ENCODE results near the gene TSPAN9. TPM values are rescaled to one million over a fixed set of nuclear protein-coding genes. Genes with fewer than 3 reads are reported as not detected.
A peak's percentile ranks its signal among the peaks of the same experiment; 100 is the strongest.

Gene TSPAN9
- total RNA-seq, 1 donor from 2014 or later = 81.2 TPM

GRCh38 chr12:3296409-3296701 lies 219.2 kb downstream of the TSPAN9 start:
- Histone ChIP-seq H3K4me1 (peaks cover 6% of the 10 kb centered on the region), H3K36me3 (no peaks in the 10 kb centered on the region), H3K27ac (no peak overlapping the region), H3K9me3 (no peaks in the 10 kb centered on the region), H3K4me3 (no peak overlapping the region), H3K27me3 (peaks cover 3% of the 10 kb centered on the region)
- DNase-seq (no peak), ATAC-seq (no peak)
- TF ChIP-seq, protein P1, sequence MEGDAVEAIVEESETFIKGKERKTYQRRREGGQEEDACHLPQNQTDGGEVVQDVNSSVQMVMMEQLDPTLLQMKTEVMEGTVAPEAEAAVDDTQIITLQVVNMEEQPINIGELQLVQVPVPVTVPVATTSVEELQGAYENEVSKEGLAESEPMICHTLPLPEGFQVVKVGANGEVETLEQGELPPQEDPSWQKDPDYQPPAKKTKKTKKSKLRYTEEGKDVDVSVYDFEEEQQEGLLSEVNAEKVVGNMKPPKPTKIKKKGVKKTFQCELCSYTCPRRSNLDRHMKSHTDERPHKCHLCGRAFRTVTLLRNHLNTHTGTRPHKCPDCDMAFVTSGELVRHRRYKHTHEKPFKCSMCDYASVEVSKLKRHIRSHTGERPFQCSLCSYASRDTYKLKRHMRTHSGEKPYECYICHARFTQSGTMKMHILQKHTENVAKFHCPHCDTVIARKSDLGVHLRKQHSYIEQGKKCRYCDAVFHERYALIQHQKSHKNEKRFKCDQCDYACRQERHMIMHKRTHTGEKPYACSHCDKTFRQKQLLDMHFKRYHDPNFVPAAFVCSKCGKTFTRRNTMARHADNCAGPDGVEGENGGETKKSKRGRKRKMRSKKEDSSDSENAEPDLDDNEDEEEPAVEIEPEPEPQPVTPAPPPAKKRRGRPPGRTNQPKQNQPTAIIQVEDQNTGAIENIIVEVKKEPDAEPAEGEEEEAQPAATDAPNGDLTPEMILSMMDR (IDR thresholded peaks at IDR 0.05) = no peak
- intact Hi-C loops (cut with DNase I) = no loop called here

GRCh38 chr12:3298603-3299002 lies 221.4 kb downstream of the TSPAN9 start:
- TF ChIP-seq, protein P1 (IDR thresholded peaks at IDR 0.05) = no peak
- no peak for DNase-seq
- Histone ChIP-seq H3K9me3 (no peaks in the 10 kb centered on the region), H3K4me1 (peaks cover 6% of the 10 kb centered on the region), H3K4me3 (no peak overlapping the region), H3K27ac (no peak overlapping the region), H3K27me3 (peaks cover 9% of the 10 kb centered on the region), H3K36me3 (no peaks in the 10 kb centered on the region)
- intact Hi-C loops (cut with DNase I) = no loop called here
- no peak for ATAC-seq

DNA sequence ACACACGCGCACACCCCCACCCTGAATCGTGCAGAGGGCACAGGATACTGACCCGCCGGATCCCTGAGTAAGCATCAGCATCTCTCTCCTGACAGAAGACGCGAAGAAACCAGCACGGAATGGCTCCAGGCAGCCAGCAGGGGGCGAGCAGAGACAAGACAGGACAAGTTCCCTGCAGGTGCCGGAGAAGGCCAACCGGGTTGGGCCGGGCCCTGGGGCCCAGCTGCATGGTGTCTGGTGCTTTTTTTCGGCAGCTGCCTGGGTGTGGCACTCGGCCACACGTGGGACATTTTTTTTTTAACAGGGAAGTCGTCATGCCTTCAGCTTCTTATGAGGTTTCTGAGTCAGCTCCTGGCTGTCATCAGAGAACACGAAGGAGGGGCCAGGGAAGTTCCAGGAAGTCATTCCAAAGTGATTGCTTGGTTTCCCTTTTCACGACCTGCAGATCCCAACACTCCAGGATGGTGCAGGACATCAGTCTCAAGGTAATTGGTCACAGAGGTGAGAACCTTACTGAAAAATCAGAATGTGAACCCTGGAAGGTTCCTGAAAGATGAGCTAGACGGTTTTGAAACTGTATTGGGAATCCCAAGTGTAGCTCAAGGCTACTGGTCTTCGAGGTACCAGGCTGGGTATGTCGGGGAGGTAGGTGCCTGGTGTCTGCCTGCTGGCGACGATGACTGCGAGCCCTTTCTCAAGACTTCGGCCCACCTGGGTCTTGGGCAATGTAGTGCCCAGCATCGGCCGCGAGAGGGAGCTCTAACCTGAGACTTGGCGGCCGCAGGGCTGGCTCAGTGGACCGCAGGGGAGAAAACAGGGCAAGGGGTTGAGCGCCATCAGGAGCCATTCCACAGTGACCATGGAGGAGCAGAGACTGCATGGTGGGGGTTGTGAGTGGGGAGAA lies 223.0 kb downstream of the TSPAN9 start:
- Histone ChIP-seq H3K4me1 (peaks cover 6% of the 10 kb centered on the region), H3K9me3 (no peaks in the 10 kb centered on the region), H3K36me3 (no peaks in the 10 kb centered on the region), H3K27me3 (peaks cover 10% of the 10 kb centered on the region), H3K4me3 (peak overlapping the region; percentile 34), H3K27ac (no peak overlapping the region)
- intact Hi-C loops (cut with DNase I) = loop anchor here (10.0 kb wide), 1 partner anchor 495 kb away; no protein-coding TSS in a partner anchor
- DNase-seq (peak; percentile 93), ATAC-seq (peak; percentile 85)
- TF ChIP-seq, protein P1 (IDR thresholded peaks at IDR 0.05) = peak; percentile 93

- H3K27ac ChIP-seq = no peak overlapping the region
- no peak overlapping the region for H3K4me3 ChIP-seq
- H3K36me3 ChIP-seq = no peaks in the 10 kb centered on the region
- ATAC-seq (no peak), DNase-seq (no peak)
- intact Hi-C loops (cut with DNase I) = loop anchor here (10.0 kb wide), 1 partner anchor 494 kb away; no protein-coding TSS in a partner anchor
- H3K9me3 ChIP-seq = no peaks in the 10 kb centered on the region
- peaks cover 6% of the 10 kb centered on the region for H3K4me1 ChIP-seq
- H3K27me3 ChIP-seq = peaks cover 10% of the 10 kb centered on the region
- TF ChIP-seq, protein P1 (IDR thresholded peaks at IDR 0.05) = no peak
Measured at GRCh38 chr12:3300833-3301401, 223.7 kb downstream of the TSPAN9 start.

DNA sequence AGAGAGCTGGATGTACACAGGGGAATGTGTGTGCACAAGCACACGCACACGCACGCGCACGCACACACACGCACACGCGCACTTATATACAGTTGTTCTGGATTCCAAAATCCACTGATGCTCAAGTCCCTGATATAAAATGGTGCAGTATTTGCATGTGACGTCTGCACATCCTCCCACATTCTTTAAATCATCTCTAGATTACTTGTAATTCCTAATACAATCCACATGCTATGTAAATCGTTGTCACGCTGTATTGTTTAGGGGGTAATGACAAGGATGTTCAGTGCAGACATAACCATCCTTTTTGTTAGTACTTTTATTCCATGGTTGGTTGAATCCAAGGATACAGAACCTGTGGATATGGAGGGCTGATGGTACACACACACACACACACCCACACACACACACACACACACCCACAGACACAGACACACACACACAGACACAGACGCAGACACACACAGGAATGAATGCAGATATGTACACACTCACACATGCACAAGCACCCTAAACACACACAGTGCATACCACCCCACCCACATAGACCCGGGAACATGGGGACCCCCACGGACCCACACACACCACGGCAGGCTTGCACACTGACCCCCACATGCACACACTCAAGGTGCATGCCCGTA lies 225.3 kb downstream of the TSPAN9 start:
- H3K4me1 ChIP-seq = peaks cover 6% of the 10 kb centered on the region
- intact Hi-C loops (cut with DNase I) = loop anchor here (10.0 kb wide), 1 partner anchor 492 kb away; no protein-coding TSS in a partner anchor
- no peaks in the 10 kb centered on the region for H3K9me3 ChIP-seq
- no peak overlapping the region for H3K4me3 ChIP-seq
- no peaks in the 10 kb centered on the region for H3K36me3 ChIP-seq
- peaks cover 20% of the 10 kb centered on the region for H3K27me3 ChIP-seq
- TF ChIP-seq, protein P1 (IDR thresholded peaks at IDR 0.05) = no peak
- DNase-seq (no peak), ATAC-seq (no peak)
- H3K27ac ChIP-seq = no peak overlapping the region

Data from upper lobe of right lung (tissue), 1 donor.